Measurements from ENCODE around the gene CDKAL1. TPM values are rescaled to one million over a fixed set of nuclear protein-coding genes. Genes with fewer than 3 reads are reported as not detected.

The CDKAL1 gene
- total and polyA plus RNA-seq, 2 of the 8 experiments (the other 6 are each of a cell fraction or from before 2014, with no cell fraction given) = 8.4 to 24.6 TPM

- Histone ChIP-seq H2AFZ (ENCODE audit: low read length) (no peak overlapping the region), H3K27me3 (replicated peaks in 1 of 4; ENCODE audit: control insufficient read depth in 3 of 4, extremely low read depth in 1 of 4, insufficient read depth in 3 of 4, low read length in 3 of 4) (no peaks in the 10 kb centered on the region), H2BK5ac (ENCODE audit: low read depth, low read length) (no peak overlapping the region), H3K18ac (ENCODE audit: extremely low read depth, low read length) (no peak overlapping the region), H3K4me2 (ENCODE audit: insufficient read depth in 1 of 2, low read depth in 2 of 2, low read length in 2 of 2) (no peak overlapping the region), H4K5ac (ENCODE audit: insufficient read length, low read depth, low read length) (no peak overlapping the region), H2BK12ac (ENCODE audit: low read depth, low read length) (no peak overlapping the region), H2AK5ac (ENCODE audit: low read depth, low read length) (no peak overlapping the region), H3K79me2 (ENCODE audit: control insufficient read depth in 1 of 2, insufficient read depth in 2 of 2, low read length in 2 of 2) (no peaks in the 10 kb centered on the region), H2BK15ac (ENCODE audit: low read length) (no peak overlapping the region), H3K4ac (replicated peaks; ENCODE audit: insufficient read length, low read depth, low read length) (no peak overlapping the region), H4K91ac (replicated peaks; ENCODE audit: insufficient read length, low read length) (no peak overlapping the region), H2BK120ac (replicated peaks; ENCODE audit: low read depth, low read length) (no peak overlapping the region), H3K36me3 (ENCODE audit: control insufficient read depth in 2 of 4, insufficient read depth in 4 of 4, low read length in 3 of 4) (no peaks in the 10 kb centered on the region), H2BK20ac (ENCODE audit: low read length) (no peak overlapping the region), H3K9me3 (ENCODE audit: insufficient read depth in 2 of 2, low read depth in 1 of 2, low read length in 1 of 2) (no peaks in the 10 kb centered on the region), H3K9ac (replicated peaks in 1 of 4; ENCODE audit: extremely low read depth in 1 of 4, low read depth in 3 of 4, low read length in 3 of 4) (no peak overlapping the region), H3K56ac (replicated peaks; ENCODE audit: insufficient read length, low read depth, low read length) (no peak overlapping the region), H4K8ac (ENCODE audit: extremely low read depth, insufficient read depth, low read length) (no peak overlapping the region), H3K23me2 (ENCODE audit: low read depth, low read length) (no peaks in the 10 kb centered on the region), H3K27ac (ENCODE audit: low read depth, low read length) (no peak overlapping the region), H3K14ac (ENCODE audit: insufficient read length) (no peak overlapping the region), H3K4me3 (ENCODE audit: extremely low read depth in 1 of 4, insufficient read depth in 2 of 4, low read depth in 3 of 4, low read length in 4 of 4) (no peak overlapping the region), H3K79me1 (ENCODE audit: low read depth, low read length) (no peaks in the 10 kb centered on the region), H3K23ac (ENCODE audit: insufficient read length) (no peak overlapping the region), H3K4me1 (replicated peaks in 1 of 4; ENCODE audit: control insufficient read depth in 3 of 4, insufficient read depth in 4 of 4, low read length in 3 of 4) (no peaks in the 10 kb centered on the region), H4K20me1 (replicated peaks in 1 of 2; ENCODE audit: control insufficient read depth in 1 of 2, insufficient read depth in 2 of 2, low read length in 2 of 2) (no peaks in the 10 kb centered on the region)
- CTCF ChIA-PET (ENCODE audit: partially characterized antibody) = interaction anchor here (0.7 to 1.6 kb wide), 4 partner anchors 11 to 425 kb away, joined by 3 read pairs; no protein-coding TSS in a partner anchor
- no peak for FAIRE-seq
- TF ChIP-seq ATF3 (IDR thresholded peaks at IDR 0.05; ENCODE audit: insufficient read depth, low read depth, low read length) = no peak
- TF ChIP-seq POU5F1 (IDR thresholded peaks at IDR 0.05; ENCODE audit: low read depth, low read length) = no peak
- no peak for TF ChIP-seq FOSL1 (IDR thresholded peaks at IDR 0.05; ENCODE audit: insufficient read depth, low read depth, low read length)
- POLR2A ChIA-PET (ENCODE audit: partially characterized antibody) = interaction anchor here (0.7 kb wide), 1 partner anchor 38 kb away, joined by 3 read pairs; no protein-coding TSS in a partner anchor
- no peak for DNase-seq (ENCODE audit: low read depth in 1 of 2, low spot score in 2 of 2)
- WGBS, 2 experiments (ENCODE audit: extremely low coverage in 1 of 2, insufficient coverage in 1 of 2, insufficient read length in 1 of 2, insufficient replicate concordance in 2 of 2, low coverage in 1 of 2, low lambda C conversion rate in 2 of 2, missing lambda C conversion rate in 1 of 2) = 95% methylated on average over 2 of the region's 2 CpGs; no CpG with 5 or more reads in 1 of the 2 experiments
Measured at GRCh38 chr6:21163838-21164180, 629.6 kb downstream of the CDKAL1 start.

Data from H1 (cell line).